22Rv1 (cell line): ENCODE data around the gene COL4A6.

Experiments used
- H3K27ac ChIP-seq: fragments of 450-650 bp; 2 replicates; pipeline ENCODE4 v1.5.1; 2017
- ZFX ChIP-seq: fragments of 450-650 bp; IDR thresholded peaks from 2 replicates; pipeline ENCODE4 v1.6.1; 2017; ENCODE audit warnings: antibody characterized with exemption, borderline replicate concordance
- TF ChIP-seq, protein P1 (sequence below): fragments of 450-650 bp; IDR thresholded peaks from 2 replicates; pipeline ENCODE4 v1.5.1; 2017; ENCODE audit warnings: mild to moderate bottlenecking

COL4A6 gene

DNA sequence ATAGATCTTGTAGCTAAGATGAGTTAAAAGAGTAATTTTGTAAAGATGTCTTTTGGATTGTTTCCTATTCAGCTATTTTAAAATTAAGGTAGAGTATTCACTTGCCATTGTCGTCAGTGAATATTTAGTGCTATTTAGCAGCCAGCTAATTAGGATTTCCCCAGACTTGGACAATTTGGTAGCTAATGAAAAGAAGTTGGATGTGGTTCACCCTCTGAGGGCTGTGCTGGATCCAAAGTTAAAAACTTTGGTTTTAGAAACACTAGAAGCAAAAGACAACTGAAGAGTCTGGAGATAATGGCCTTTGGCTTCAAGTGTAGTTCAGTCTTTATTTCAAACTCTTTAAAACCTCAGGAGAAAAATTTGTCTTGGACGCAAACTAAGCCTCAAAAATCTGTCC, 305.3 kb downstream of the COL4A6 start:
- TF ChIP-seq, protein P1, sequence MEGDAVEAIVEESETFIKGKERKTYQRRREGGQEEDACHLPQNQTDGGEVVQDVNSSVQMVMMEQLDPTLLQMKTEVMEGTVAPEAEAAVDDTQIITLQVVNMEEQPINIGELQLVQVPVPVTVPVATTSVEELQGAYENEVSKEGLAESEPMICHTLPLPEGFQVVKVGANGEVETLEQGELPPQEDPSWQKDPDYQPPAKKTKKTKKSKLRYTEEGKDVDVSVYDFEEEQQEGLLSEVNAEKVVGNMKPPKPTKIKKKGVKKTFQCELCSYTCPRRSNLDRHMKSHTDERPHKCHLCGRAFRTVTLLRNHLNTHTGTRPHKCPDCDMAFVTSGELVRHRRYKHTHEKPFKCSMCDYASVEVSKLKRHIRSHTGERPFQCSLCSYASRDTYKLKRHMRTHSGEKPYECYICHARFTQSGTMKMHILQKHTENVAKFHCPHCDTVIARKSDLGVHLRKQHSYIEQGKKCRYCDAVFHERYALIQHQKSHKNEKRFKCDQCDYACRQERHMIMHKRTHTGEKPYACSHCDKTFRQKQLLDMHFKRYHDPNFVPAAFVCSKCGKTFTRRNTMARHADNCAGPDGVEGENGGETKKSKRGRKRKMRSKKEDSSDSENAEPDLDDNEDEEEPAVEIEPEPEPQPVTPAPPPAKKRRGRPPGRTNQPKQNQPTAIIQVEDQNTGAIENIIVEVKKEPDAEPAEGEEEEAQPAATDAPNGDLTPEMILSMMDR: no peak
- no peak for TF ChIP-seq ZFX
- H3K27ac ChIP-seq: no peak overlapping the region

DNA sequence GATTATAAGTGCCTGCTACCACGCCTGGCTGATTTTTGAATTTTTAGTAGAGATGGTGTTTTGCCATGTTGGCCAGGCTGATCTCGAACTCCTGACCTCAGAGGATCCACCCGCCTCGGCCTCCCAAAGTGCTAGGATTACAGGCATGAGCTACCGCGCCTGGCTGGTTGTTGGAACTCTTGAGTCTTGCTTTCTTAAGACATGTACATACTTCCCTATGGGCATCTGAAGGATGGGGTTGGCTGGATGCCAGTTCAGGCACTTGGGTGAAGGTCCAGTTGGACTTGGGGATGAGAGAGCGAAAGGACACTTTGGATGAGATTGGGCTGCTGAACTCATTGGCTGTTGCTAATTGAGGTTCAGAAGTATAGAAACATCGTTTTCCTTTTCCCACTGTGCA, 306.2 kb downstream of the COL4A6 start:
- TF ChIP-seq ZFX: no peak
- TF ChIP-seq, protein P1: no peak
- H3K27ac ChIP-seq: no peak overlapping the region

DNA sequence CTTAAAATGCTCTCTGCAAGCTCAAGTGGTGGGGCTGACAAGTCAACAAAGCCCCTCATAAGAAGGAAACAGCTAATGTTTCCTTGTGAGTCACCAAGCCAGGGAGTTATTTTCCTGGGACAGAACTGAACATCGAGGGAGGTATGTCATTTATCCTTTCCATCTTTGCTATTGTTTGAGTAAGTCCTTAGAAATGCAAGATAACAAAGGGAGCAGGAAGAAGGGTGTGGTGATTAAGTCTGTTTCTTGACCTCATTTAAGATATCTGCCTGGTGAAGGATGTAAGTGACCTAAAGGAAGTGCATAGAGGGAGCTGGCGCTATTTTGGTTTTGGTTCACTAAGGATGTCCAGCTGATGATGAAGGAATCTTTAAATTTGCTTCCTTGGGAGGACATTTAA, 306.8 kb downstream of the COL4A6 start:
- TF ChIP-seq, protein P1: no peak
- no peak for TF ChIP-seq ZFX
- no peak overlapping the region for H3K27ac ChIP-seq

DNA sequence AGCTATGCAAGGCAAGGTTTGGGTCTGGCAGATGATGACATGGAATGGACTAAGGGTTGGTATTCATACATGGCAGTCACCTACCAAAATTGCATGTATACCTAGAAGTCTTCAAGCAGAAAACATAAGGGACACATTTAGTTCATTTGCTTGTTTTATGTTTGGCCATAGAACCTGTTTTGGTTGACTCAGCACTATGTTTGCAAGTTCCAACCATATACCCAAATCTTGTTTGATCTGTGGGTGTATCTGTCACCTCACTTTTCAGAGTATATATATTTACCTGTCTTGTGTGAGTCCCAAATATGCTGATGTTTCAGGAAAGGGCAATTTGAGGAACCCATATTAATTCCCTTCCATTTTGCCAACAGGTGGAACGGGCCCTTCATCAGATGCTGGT, 307.3 kb downstream of the COL4A6 start:
- no peak for TF ChIP-seq ZFX
- TF ChIP-seq, protein P1: no peak
- no peak overlapping the region for H3K27ac ChIP-seq

DNA sequence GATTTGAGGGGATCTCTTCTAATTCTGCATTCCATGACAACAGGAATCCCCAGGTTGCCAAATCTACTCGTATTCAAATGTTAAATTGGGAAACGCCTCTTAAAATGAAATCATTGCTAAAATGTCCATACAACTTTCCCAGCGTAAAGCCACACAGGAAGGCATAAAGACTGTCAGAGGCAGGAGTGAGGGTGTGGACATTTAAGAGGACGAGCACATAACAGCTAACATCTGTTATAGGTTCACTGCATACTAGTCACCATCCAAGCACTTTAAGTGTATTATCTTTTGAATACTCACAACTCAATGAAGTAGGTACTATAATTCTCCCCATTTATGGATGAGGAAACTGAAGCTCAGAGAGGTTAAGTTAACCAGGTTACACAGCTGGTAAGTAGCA, 311.1 kb downstream of the COL4A6 start:
- no peak for TF ChIP-seq ZFX
- TF ChIP-seq, protein P1: no peak
- no peak overlapping the region for H3K27ac ChIP-seq

DNA sequence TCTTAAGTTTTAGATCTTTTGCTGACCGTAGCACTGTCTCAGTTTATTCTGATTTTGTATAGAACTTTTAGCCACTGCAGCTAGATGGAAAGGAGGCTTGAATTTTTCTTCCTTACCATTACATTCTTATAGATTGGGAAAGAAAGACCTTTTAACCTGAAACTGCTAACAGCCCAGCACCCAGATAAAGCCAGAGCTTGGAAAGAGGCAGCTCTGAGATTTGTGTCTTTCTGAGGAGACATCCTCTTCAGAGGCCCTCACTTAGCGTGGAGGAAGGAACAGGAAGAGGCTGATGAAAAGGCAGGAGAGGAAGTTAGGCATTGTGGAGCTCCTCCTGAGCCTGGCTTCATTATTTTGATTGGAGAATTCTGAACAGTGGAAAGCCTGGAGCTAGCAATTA, 311.6 kb downstream of the COL4A6 start:
- no peak for TF ChIP-seq ZFX
- TF ChIP-seq, protein P1: no peak
- no peak overlapping the region for H3K27ac ChIP-seq

DNA sequence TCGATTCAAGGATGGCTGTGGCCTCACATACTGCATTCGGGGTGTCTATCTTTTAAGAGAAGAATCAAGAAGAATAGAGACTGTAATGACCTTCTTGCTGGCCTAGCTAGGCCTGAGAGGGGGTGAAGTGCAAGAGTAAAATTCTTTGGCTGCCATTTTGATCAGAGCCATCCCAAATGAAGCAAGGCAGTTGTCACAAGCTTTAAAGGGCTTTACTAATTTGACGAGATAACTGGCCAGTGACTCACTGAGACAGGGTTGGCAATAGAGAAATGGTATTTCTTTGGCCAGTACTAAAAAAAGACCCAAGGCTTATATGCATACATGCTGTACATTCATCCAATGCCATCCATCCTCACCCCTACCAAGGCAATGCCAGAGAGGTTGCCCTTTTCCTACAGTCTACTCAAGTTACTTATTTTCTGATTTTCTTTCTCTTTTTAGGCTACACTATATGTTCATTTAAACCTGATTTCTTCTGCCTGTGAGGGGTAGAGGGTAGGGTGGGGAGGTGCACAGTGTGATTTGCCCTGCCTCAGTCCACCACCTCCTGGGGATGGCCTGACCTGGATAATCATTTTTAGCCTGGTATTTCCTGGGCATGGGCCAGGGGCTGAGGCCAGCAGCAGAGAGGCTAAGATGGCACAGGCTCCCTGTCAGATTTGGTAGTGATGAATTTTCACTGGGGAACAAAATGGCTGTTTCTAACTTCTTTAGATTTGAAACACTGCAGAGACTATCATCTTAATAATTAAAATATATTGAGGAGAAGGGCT, 314.4 kb downstream of the COL4A6 start:
- no peak overlapping the region for H3K27ac ChIP-seq
- TF ChIP-seq, protein P1: no peak
- no peak for TF ChIP-seq ZFX
